HepG2 (cell line): ENCODE data around the gene SPEM2. TPM values are rescaled to one million over a fixed set of nuclear protein-coding genes. Genes with fewer than 3 reads are reported as not detected.

ENCODE experiments used
- CAMTA2 ChIP-seq: sonication (generic); formaldehyde crosslinking; IDR thresholded peaks from 2 replicates; pipeline ENCODE4 v1.4.0; 2020; ENCODE audit warnings: mild to moderate bottlenecking, missing genetic modification reagents, borderline replicate concordance
- FOXK2 ChIP-seq: fragments of 450-650 bp; IDR thresholded peaks from 2 replicates; pipeline ENCODE4 v1.6.1; 2016
- GABPA ChIP-seq, 2 experiments: IDR thresholded peaks; 2 replicates each; pipeline ENCODE4 v1.6.1; 2011 to 2016; ENCODE audit warnings: low read depth in 2 of 2, low read length in 1 of 2, missing biosample characterization in 1 of 2, missing genetic modification characterization in 1 of 2
- HMG20A ChIP-seq: IDR thresholded peaks from 2 replicates; pipeline ENCODE4 v1.6.1; 2016; ENCODE audit warnings: borderline replicate concordance
- HNF4A ChIP-seq: sonication (generic); formaldehyde crosslinking; IDR thresholded peaks from 2 replicates; pipeline ENCODE4 v1.4.0; 2020; ENCODE audit warnings: missing genetic modification reagents
- HNF4G ChIP-seq, 2 experiments: sonication (generic) in 1 of 2; formaldehyde crosslinking in 1 of 2; IDR thresholded peaks; 2 replicates each; pipeline versions ENCODE4 v1.4.0 to v1.6.1; 2011 to 2020; ENCODE audit warnings: borderline replicate concordance in 2 of 2, low read depth in 2 of 2, mild to moderate bottlenecking in 2 of 2, low read length in 1 of 2, missing genetic modification reagents in 1 of 2, moderate library complexity in 1 of 2
- IRX3 ChIP-seq: sonication (generic); formaldehyde crosslinking; IDR thresholded peaks from 2 replicates; pipeline ENCODE4 v1.8.1; 2023; ENCODE audit warnings: mild to moderate bottlenecking, low read depth, missing genetic modification reagents, borderline replicate concordance
- KLF12 ChIP-seq: sonication (generic); formaldehyde crosslinking; IDR thresholded peaks from 2 replicates; pipeline ENCODE4 v1.4.0; 2020; ENCODE audit warnings: missing genetic modification reagents, borderline replicate concordance
- MTA1 ChIP-seq: sonication (generic); formaldehyde crosslinking; IDR thresholded peaks from 2 replicates; pipeline ENCODE4 v1.4.0; 2020; ENCODE audit warnings: missing genetic modification reagents, mild to moderate bottlenecking, borderline replicate concordance
- NFATC3 ChIP-seq: sonication (generic); formaldehyde crosslinking; IDR thresholded peaks from 2 replicates; pipeline ENCODE4 v1.5.1; 2020; ENCODE audit warnings: mild to moderate bottlenecking, missing genetic modification reagents
- PATZ1 ChIP-seq: sonication (generic); formaldehyde crosslinking; IDR thresholded peaks from 2 replicates; pipeline ENCODE4 v1.4.0; 2020; ENCODE audit warnings: missing genetic modification reagents
- SP5 ChIP-seq: IDR thresholded peaks from 2 replicates; pipeline ENCODE4 v1.6.1; 2016; ENCODE audit warnings: low read depth, borderline replicate concordance
- TOPORS ChIP-seq: sonication (generic); formaldehyde crosslinking; IDR thresholded peaks from 2 replicates; pipeline ENCODE4 v1.8.0; 2023; ENCODE audit warnings: mild to moderate bottlenecking, missing genetic modification reagents
- ZBTB26 ChIP-seq: IDR thresholded peaks from 2 replicates; pipeline ENCODE4 v1.6.1; 2016; ENCODE audit warnings: missing compliant biosample characterization, missing genetic modification reagents, borderline replicate concordance
- ZBTB3 ChIP-seq: sonication (generic); formaldehyde crosslinking; IDR thresholded peaks from 2 replicates; pipeline ENCODE4 v1.4.0; 2020; ENCODE audit warnings: low read depth, mild to moderate bottlenecking, moderate library complexity, missing genetic modification reagents, borderline replicate concordance
- ZFP82 ChIP-seq: sonication (generic); formaldehyde crosslinking; IDR thresholded peaks from 2 replicates; pipeline ENCODE4 v1.5.1; 2020; ENCODE audit warnings: mild to moderate bottlenecking, missing genetic modification reagents, borderline replicate concordance
- ZMAT3 ChIP-seq: sonication (generic); formaldehyde crosslinking; conservative IDR thresholded peaks from 2 replicates; pipeline ENCODE4 v1.7.0; 2021; ENCODE audit warnings: missing genetic modification reagents
- ZNF10 ChIP-seq: sonication (generic); formaldehyde crosslinking; IDR thresholded peaks from 2 replicates; pipeline ENCODE4 v1.4.0; 2020; ENCODE audit warnings: mild to moderate bottlenecking, low read depth, missing genetic modification reagents, borderline replicate concordance
- ZNF354B ChIP-seq: sonication (generic); formaldehyde crosslinking; IDR thresholded peaks from 2 replicates; pipeline ENCODE4 v1.8.0; 2022; ENCODE audit warnings: mild to moderate bottlenecking, missing genetic modification reagents
- ZNF431 ChIP-seq: sonication (generic); formaldehyde crosslinking; IDR thresholded peaks from 2 replicates; pipeline ENCODE4 v1.9.0; 2022; ENCODE audit warnings: missing genetic modification reagents, low read depth, mild to moderate bottlenecking, borderline replicate concordance
- ZNF501 ChIP-seq: sonication (generic); formaldehyde crosslinking; IDR thresholded peaks from 2 replicates; pipeline ENCODE4 v1.5.1; 2020; ENCODE audit warnings: mild to moderate bottlenecking, moderate library complexity, missing genetic modification reagents
- ZNF652 ChIP-seq: IDR thresholded peaks from 2 replicates; pipeline ENCODE4 v1.6.1; 2016; ENCODE audit warnings: low read depth, borderline replicate concordance
- ZNF792 ChIP-seq: IDR thresholded peaks from 2 replicates; pipeline ENCODE4 v1.6.1; 2016
- polyA plus RNA-seq, 8 experiments: library from polyadenylated mRNA; depleted of rRNA in 3 of 8; stranded (reverse) in 7 of 8; unstranded in 1 of 8; fragments of >200 nt; fragmentation: Illumina TruSeq in 4 of 8; extraction: Trizol in 4 of 8; gene quantifications; 2 replicates each; pipeline versions ENCODE4 v1.2.1 to v1.2.3, GENCODE V29; 2011 to 2016; ENCODE audit warnings: low read depth in 4 of 8, missing spikeins in 1 of 8, mixed read lengths in 1 of 8; ENCODE audit not compliant: insufficient read depth in 1 of 8
- total RNA-seq, 5 experiments: library from RNA; depleted of rRNA; stranded (reverse); fragments of >200 nt; fragmentation: Illumina TruSeq; extraction: Trizol; gene quantifications; 2 replicates each; pipeline ENCODE4 v1.2.3, GENCODE V29; 2016; ENCODE audit warnings: low read depth in 1 of 5
- TF ChIP-seq, protein P1 (sequence below): sonication (generic); formaldehyde crosslinking; IDR thresholded peaks from 2 replicates; pipeline ENCODE4 v1.5.0; 2020; ENCODE audit warnings: missing genetic modification reagents

The SPEM2 gene
- total and polyA plus RNA-seq, 2 of the 13 experiments (the other 11 are each of a cell fraction or from before 2014, with no cell fraction given), result not detected

- peak; percentile 80; the same call in 1 of the 2 replicates for TF ChIP-seq SP5 (CRISPR knock-in tag)
- peak; percentile 65; the same call in 1 of the 2 replicates for TF ChIP-seq ZMAT3 (CRISPR knock-in tag)
- peak; percentile 81; the same call in 1 of the 2 replicates for TF ChIP-seq PATZ1 (CRISPR knock-in tag)
- no peak for TF ChIP-seq ZNF354B
- TF ChIP-seq ZNF431, result no peak
- TF ChIP-seq, protein P1, sequence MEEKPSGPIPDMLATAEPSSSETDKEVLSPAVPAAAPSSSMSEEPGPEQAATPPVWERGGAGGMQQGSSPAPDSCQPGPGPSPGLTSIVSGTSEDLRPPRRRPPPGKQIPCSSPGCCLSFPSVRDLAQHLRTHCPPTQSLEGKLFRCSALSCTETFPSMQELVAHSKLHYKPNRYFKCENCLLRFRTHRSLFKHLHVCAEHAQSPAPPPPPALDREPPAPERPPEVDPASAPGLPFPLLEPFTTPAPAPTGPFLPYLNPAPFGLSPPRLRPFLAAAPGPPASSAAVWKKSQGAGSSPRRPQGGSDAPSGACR (CRISPR knock-in tag), result peak; percentile 59; the same call in 1 of the 2 replicates
- TF ChIP-seq HNF4G (IDR thresholded peaks at IDR 0.05; ENCODE audit: borderline replicate concordance, low read depth, low read length), result peak; percentile 90
- TF ChIP-seq HNF4G (CRISPR knock-in tag; IDR thresholded peaks at IDR 0.05; ENCODE audit: borderline replicate concordance, low read depth), result no peak; the same call in 1 of the 2 replicates
- peak; percentile 17; the same call in 1 of the 2 replicates for TF ChIP-seq HMG20A (CRISPR knock-in tag)
- TF ChIP-seq TOPORS (CRISPR knock-in tag), result 0 out of 2 replicates have a peak, but pooled peaks have one; percentile 32
- no peak for TF ChIP-seq NFATC3
- TF ChIP-seq ZBTB3 (CRISPR knock-in tag), result peak; percentile 28; the same call in 1 of the 2 replicates
- TF ChIP-seq ZNF792 (CRISPR knock-in tag), result no peak
- no peak for TF ChIP-seq GABPA (IDR thresholded peaks at IDR 0.05; ENCODE audit: low read depth, low read length)
- peak; percentile 39 for TF ChIP-seq GABPA (CRISPR knock-in tag; IDR thresholded peaks at IDR 0.05; ENCODE audit: low read depth)
- TF ChIP-seq MTA1 (CRISPR knock-in tag), result peak; percentile 65; the same call in 1 of the 2 replicates
- TF ChIP-seq IRX3 (CRISPR knock-in tag), result no peak
- no peak for TF ChIP-seq CAMTA2
- no peak for TF ChIP-seq ZFP82 (CRISPR knock-in tag)
- TF ChIP-seq ZNF10, result no peak
- TF ChIP-seq ZNF501 (CRISPR knock-in tag), result 0 out of 2 replicates have a peak, but pooled peaks have one; percentile 33
- peak; percentile 87 for TF ChIP-seq HNF4A
- peak; percentile 39; the same call in 1 of the 2 replicates for TF ChIP-seq ZNF652 (CRISPR knock-in tag)
- TF ChIP-seq ZBTB26 (CRISPR knock-in tag), result peak; percentile 30; the same call in 1 of the 2 replicates
- no peak for TF ChIP-seq FOXK2
- peak; percentile 7; the same call in 1 of the 2 replicates for TF ChIP-seq KLF12 (CRISPR knock-in tag)
Observed at GRCh38 chr17:7403043-7403726, 22.2 kb upstream of the SPEM2 start (continued).
